ENCODE measurements around the gene KIF1A. TPM values are rescaled to one million over a fixed set of nuclear protein-coding genes. Genes with fewer than 3 reads are reported as not detected.

Gene KIF1A
- total and polyA plus RNA-seq, 2 donors (not counting 3 experiments of a cell fraction or from before 2014, with no cell fraction given) = 0.11 to 0.64 TPM

DNA sequence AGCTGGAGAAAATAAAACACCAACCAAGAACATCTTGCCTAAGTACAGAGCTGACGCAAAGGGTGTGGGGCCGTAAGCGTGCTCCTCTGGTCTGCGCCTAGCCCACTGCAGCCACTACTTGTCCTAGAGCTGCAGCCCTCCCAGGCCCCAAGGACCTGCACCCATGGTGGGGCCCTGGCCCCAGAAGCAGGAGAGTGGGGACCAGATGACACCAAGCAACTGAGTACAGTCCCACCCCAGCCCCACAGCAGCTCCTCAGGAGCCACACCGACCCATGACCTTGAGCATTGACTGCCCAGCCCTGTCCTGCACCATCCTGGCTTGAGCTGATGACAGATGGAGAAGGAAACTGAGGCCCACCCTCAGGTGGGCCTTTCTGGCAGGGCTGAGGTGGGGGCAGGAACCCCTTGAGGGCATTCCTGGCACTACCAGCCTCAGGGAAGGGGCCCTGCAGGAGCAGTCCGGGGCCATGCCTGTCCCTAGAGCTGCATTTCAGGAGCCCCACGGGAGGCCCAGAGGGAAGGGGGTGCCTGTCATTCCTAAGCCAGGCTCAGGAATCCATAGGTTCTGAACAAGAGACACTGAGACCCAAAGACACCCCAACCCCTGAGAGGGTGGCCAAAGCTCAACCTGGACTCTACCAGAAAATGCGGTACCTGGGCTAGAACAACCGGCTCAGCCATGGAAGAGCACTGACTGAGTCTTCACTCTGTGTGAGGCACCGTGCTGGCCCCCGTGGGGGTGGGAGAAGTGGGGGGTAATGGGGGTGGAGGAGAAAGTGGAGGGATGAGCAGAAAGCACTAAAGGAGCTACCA, 4.9 kb downstream of the KIF1A start:
- Histone ChIP-seq H3K79me2 (ENCODE audit: control insufficient read depth, insufficient read depth, low read length) (no peaks in the 10 kb centered on the region), H3K9me3 (replicated peaks; ENCODE audit: control insufficient read depth, insufficient read depth, low read length) (no peaks in the 10 kb centered on the region), H4K20me1 (replicated peaks; ENCODE audit: control insufficient read depth, extremely low read depth, insufficient read depth, low read length) (no peaks in the 10 kb centered on the region), H3K4me1 (ENCODE audit: control insufficient read depth, extremely low read depth, insufficient read depth, low read length) (no peaks in the 10 kb centered on the region), H3K4me2 (ENCODE audit: insufficient read depth, low read length) (no peak overlapping the region), H3K27me3 (ENCODE audit: control insufficient read depth in 2 of 2, insufficient read depth in 2 of 2, low read length in 2 of 2) (peaks cover 11 to 18% of the 10 kb centered on the region in 2 experiments), H2AFZ (ENCODE audit: low read depth, low read length) (no peak overlapping the region), H3K4me3 (replicated peaks in 1 of 3; ENCODE audit: insufficient read depth in 1 of 3, low read depth in 1 of 3, low read length in 3 of 3) (no peak overlapping the region), H3K9ac (replicated peaks; ENCODE audit: extremely low read depth, insufficient read depth, low read length) (no peak overlapping the region), H3K36me3 (ENCODE audit: control insufficient read depth in 2 of 2, extremely low read depth in 1 of 2, insufficient read depth in 2 of 2, low read length in 2 of 2) (no peaks in the 10 kb centered on the region), H3K9me1 (replicated peaks; ENCODE audit: control insufficient read depth, extremely low read depth, insufficient read depth, low read length) (no peaks in the 10 kb centered on the region), H3K27ac (ENCODE audit: insufficient read depth, low read depth, low read length) (no peak overlapping the region)
- DNase-seq (ENCODE audit: low read depth, low spot score) (no peak), FAIRE-seq (no peak)
- BruUV-seq (replicated peaks) = no TSS peak
- CTCF ChIA-PET = interaction anchor here (0.9 to 1.5 kb wide), 2 partner anchors 8 to 25 kb away, joined by 3 read pairs; no protein-coding TSS in a partner anchor
- intact Hi-C loops (cut with micrococcal nuclease) (no loop called here), dilution Hi-C loops (cut with MboI; ENCODE audit: extremely low pct_ligation_motif_present, low sequenced_read_pairs) (no loop called here)
- TF ChIP-seq JUN (IDR thresholded peaks at IDR 0.05; ENCODE audit: borderline replicate concordance, insufficient read depth, insufficient read length, low read depth) (no peak), EZH2 (IDR thresholded peaks at IDR 0.05; ENCODE audit: borderline replicate concordance, low read depth, low read length, severe bottlenecking) (no peak), MYC (IDR thresholded peaks at IDR 0.05; ENCODE audit: low read depth, low read length) (no peak), GATA2 (IDR thresholded peaks at IDR 0.05; ENCODE audit: insufficient read depth, insufficient read length, low read depth, low read length) (no peak)
- TF ChIP-seq, protein P1, sequence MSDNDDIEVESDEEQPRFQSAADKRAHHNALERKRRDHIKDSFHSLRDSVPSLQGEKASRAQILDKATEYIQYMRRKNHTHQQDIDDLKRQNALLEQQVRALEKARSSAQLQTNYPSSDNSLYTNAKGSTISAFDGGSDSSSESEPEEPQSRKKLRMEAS (IDR thresholded peaks at IDR 0.05; ENCODE audit: insufficient read depth, insufficient read length) = no peak
- POLR2A ChIA-PET = no interaction called here

DNA sequence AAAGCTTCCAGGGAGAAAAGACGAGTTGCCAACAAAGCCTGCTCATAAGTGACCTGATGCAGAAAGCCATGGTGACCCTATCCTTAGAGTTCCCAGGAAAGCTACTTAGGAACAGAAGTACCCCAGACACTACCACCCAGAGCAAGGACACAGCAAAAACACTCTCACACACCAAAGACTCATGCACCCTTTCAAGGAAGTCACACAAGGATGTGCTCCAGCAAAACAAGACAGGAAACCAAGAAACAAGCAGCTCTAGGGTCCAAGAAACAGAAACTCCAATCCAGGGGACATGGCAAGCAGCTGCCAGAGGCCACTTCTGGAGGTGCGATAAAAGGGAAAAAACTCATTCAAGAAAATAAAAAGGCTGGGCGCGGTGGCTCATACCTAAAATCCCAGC, 5.7 kb downstream of the KIF1A start:
- no peak for FAIRE-seq
- Histone ChIP-seq H3K36me3 (ENCODE audit: control insufficient read depth in 2 of 2, extremely low read depth in 1 of 2, insufficient read depth in 2 of 2, low read length in 2 of 2) (no peaks in the 10 kb centered on the region), H3K4me1 (ENCODE audit: control insufficient read depth, extremely low read depth, insufficient read depth, low read length) (no peaks in the 10 kb centered on the region), H3K9me1 (replicated peaks; ENCODE audit: control insufficient read depth, extremely low read depth, insufficient read depth, low read length) (no peaks in the 10 kb centered on the region), H3K27ac (ENCODE audit: insufficient read depth, low read depth, low read length) (no peak overlapping the region), H3K4me2 (ENCODE audit: insufficient read depth, low read length) (no peak overlapping the region), H3K79me2 (ENCODE audit: control insufficient read depth, insufficient read depth, low read length) (no peaks in the 10 kb centered on the region), H3K4me3 (replicated peaks in 1 of 3; ENCODE audit: insufficient read depth in 1 of 3, low read depth in 1 of 3, low read length in 3 of 3) (no peak overlapping the region), H4K20me1 (replicated peaks; ENCODE audit: control insufficient read depth, extremely low read depth, insufficient read depth, low read length) (no peaks in the 10 kb centered on the region), H3K27me3 (ENCODE audit: control insufficient read depth in 2 of 2, insufficient read depth in 2 of 2, low read length in 2 of 2) (peaks cover 9 to 13% of the 10 kb centered on the region in 2 experiments), H3K9ac (replicated peaks; ENCODE audit: extremely low read depth, insufficient read depth, low read length) (no peak overlapping the region), H2AFZ (ENCODE audit: low read depth, low read length) (no peak overlapping the region), H3K9me3 (replicated peaks; ENCODE audit: control insufficient read depth, insufficient read depth, low read length) (no peaks in the 10 kb centered on the region)
- intact Hi-C loops (cut with micrococcal nuclease) = no loop called here
- dilution Hi-C loops (cut with MboI; ENCODE audit: extremely low pct_ligation_motif_present, low sequenced_read_pairs) = no loop called here
- no TSS peak for BruUV-seq (replicated peaks)
- ChIA-PET CTCF (interaction anchor here (0.9 to 1.5 kb wide), 2 partner anchors 9 to 26 kb away, joined by 3 read pairs; no protein-coding TSS in a partner anchor), POLR2A (no interaction called here)
- no peak for DNase-seq (ENCODE audit: low read depth, low spot score)
- TF ChIP-seq GATA2 (IDR thresholded peaks at IDR 0.05; ENCODE audit: insufficient read depth, insufficient read length, low read depth, low read length) (no peak), POLR2A (IDR thresholded peaks at IDR 0.05; ENCODE audit: low read depth, low read length) (no peak), JUN (IDR thresholded peaks at IDR 0.05; ENCODE audit: borderline replicate concordance, insufficient read depth, insufficient read length, low read depth) (no peak), FOS (IDR thresholded peaks at IDR 0.05; ENCODE audit: borderline replicate concordance, insufficient read depth, low read length) (no peak)

Data from endothelial cell of umbilical vein (primary cell).